ENCODE measurements around the gene RIC1. TPM values are rescaled to one million over a fixed set of nuclear protein-coding genes. Genes with fewer than 3 reads are reported as not detected.

The RIC1 gene
- total RNA-seq, 1 donor from 2014 or later = 20.4 TPM

GRCh38 chr9:5611321-5612184, 17.4 kb upstream of the RIC1 start:
- H3K27me3 Mint-ChIP-seq (ENCODE audit: unreplicated experiment) = no peaks in the 10 kb centered on the region
- TF ChIP-seq CTCF (IDR thresholded peaks at IDR 0.05; ENCODE audit: unreplicated experiment) = no peak
- no peak for DNase-seq (ENCODE audit: low spot score)
- no peaks in the 10 kb centered on the region for H3K9me3 Mint-ChIP-seq (ENCODE audit: unreplicated experiment)
- no peak overlapping the region for H3K27ac Mint-ChIP-seq (ENCODE audit: unreplicated experiment)
- H3K36me3 Mint-ChIP-seq (ENCODE audit: low read depth, unreplicated experiment) = no peaks in the 10 kb centered on the region
- peaks cover 3% of the 10 kb centered on the region for H3K4me1 Mint-ChIP-seq (ENCODE audit: unreplicated experiment)
- no peak overlapping the region for H3K4me3 Mint-ChIP-seq (ENCODE audit: unreplicated experiment)

DNA sequence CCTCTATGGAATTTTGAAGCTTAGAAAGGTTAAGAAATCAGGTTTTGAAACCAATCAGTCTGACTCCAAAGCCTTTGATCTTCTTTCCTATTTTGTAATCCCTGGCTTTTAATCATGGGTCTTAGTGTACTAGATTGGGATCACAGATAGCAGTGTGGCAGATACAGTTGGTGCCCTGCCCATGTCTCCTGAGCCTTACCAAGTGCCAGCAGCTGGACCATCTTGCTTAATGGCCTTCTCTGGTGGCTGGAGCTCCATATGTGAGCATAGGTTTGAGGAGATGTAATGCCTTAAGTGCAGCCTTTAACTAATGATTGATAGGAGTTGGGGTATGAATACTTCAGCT, 16.7 kb upstream of the RIC1 start:
- no peak for DNase-seq (ENCODE audit: low spot score)
- no peak overlapping the region for H3K4me3 Mint-ChIP-seq (ENCODE audit: unreplicated experiment)
- H3K36me3 Mint-ChIP-seq (ENCODE audit: low read depth, unreplicated experiment) = no peaks in the 10 kb centered on the region
- no peak for TF ChIP-seq CTCF (IDR thresholded peaks at IDR 0.05; ENCODE audit: unreplicated experiment)
- H3K9me3 Mint-ChIP-seq (ENCODE audit: unreplicated experiment) = no peaks in the 10 kb centered on the region
- no peaks in the 10 kb centered on the region for H3K27me3 Mint-ChIP-seq (ENCODE audit: unreplicated experiment)
- peaks cover 3% of the 10 kb centered on the region for H3K4me1 Mint-ChIP-seq (ENCODE audit: unreplicated experiment)
- no peak overlapping the region for H3K27ac Mint-ChIP-seq (ENCODE audit: unreplicated experiment)

DNA sequence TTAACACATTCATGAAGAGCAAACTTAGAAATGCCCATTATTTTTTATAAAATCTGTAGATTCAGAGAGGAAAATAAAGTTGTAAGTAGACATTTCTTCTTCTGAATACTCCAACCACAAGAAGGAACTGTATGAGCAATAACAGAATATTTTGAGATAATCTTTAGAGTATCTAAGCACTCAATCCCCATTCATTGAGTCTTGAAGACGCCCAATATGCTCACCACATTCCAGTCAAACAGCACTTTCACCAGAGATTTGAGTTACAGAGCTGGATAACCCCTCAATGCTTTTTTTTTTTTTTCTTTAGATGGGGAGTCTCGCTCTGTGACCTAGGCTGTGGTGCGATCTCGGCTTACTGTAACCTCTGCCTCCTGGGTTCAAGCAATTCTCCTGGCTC, 14.7 kb upstream of the RIC1 start:
- DNase-seq (ENCODE audit: low spot score) = no peak
- Mint-ChIP-seq H3K27ac (ENCODE audit: unreplicated experiment) (no peak overlapping the region), H3K4me3 (ENCODE audit: unreplicated experiment) (no peak overlapping the region), H3K9me3 (ENCODE audit: unreplicated experiment) (no peaks in the 10 kb centered on the region), H3K4me1 (ENCODE audit: unreplicated experiment) (peaks cover 3% of the 10 kb centered on the region), H3K36me3 (ENCODE audit: low read depth, unreplicated experiment) (no peaks in the 10 kb centered on the region), H3K27me3 (ENCODE audit: unreplicated experiment) (no peaks in the 10 kb centered on the region)
- TF ChIP-seq CTCF (IDR thresholded peaks at IDR 0.05; ENCODE audit: unreplicated experiment) = no peak

- Mint-ChIP-seq H3K4me1 (ENCODE audit: unreplicated experiment) (peaks cover 3% of the 10 kb centered on the region), H3K36me3 (ENCODE audit: low read depth, unreplicated experiment) (no peaks in the 10 kb centered on the region), H3K27me3 (ENCODE audit: unreplicated experiment) (no peaks in the 10 kb centered on the region), H3K27ac (ENCODE audit: unreplicated experiment) (no peak overlapping the region), H3K4me3 (ENCODE audit: unreplicated experiment) (no peak overlapping the region), H3K9me3 (ENCODE audit: unreplicated experiment) (no peaks in the 10 kb centered on the region)
- DNase-seq (ENCODE audit: low spot score) = no peak
- TF ChIP-seq CTCF (IDR thresholded peaks at IDR 0.05; ENCODE audit: unreplicated experiment) = no peak
These were observed 13.9 kb upstream of the RIC1 start for GRCh38 chr9:5614985-5615384.

- Mint-ChIP-seq H3K36me3 (ENCODE audit: low read depth, unreplicated experiment) (no peaks in the 10 kb centered on the region), H3K4me3 (ENCODE audit: unreplicated experiment) (no peak overlapping the region), H3K4me1 (ENCODE audit: unreplicated experiment) (peaks cover 3% of the 10 kb centered on the region), H3K9me3 (ENCODE audit: unreplicated experiment) (no peaks in the 10 kb centered on the region), H3K27me3 (ENCODE audit: unreplicated experiment) (no peaks in the 10 kb centered on the region), H3K27ac (ENCODE audit: unreplicated experiment) (no peak overlapping the region)
- no peak for TF ChIP-seq CTCF (IDR thresholded peaks at IDR 0.05; ENCODE audit: unreplicated experiment)
- DNase-seq (ENCODE audit: low spot score) = no peak
These were observed 11.2 kb upstream of the RIC1 start for GRCh38 chr9:5617749-5618148.

Data from endothelial cell (in vitro differentiated cells).